SK-N-SH (cell line): Measurements from ENCODE around the gene CAPNS1.

ENCODE experiments used
- CHD2 ChIP-seq: fragments of 150-350 bp; IDR thresholded peaks from 2 replicates; pipeline ENCODE4 v1.6.1; 2018; ENCODE audit warnings: low read length; ENCODE audit not compliant: partially characterized antibody
- ELF1 ChIP-seq: IDR thresholded peaks from 2 replicates; pipeline ENCODE4 v1.4.0; 2012
- EP300 ChIP-seq, 2 experiments: IDR thresholded peaks; 2 replicates each; pipeline versions ENCODE4 v1.4.0 to v1.6.1; 2012; ENCODE audit warnings: borderline replicate concordance in 1 of 2, low read depth in 1 of 2, low read length in 1 of 2
- EZH2phosphoT487 ChIP-seq: fragments of 200-600 bp; sonication (generic); IDR thresholded peaks from 2 replicates; pipeline ENCODE4 v1.6.1; 2017; ENCODE audit warnings: low read depth, mixed run types, mild to moderate bottlenecking, antibody characterized with exemption, moderate library complexity, borderline replicate concordance
- JUND ChIP-seq: IDR thresholded peaks from 2 replicates; pipeline ENCODE4 v1.4.0; 2012
- MXI1 ChIP-seq: IDR thresholded peaks from 2 replicates; pipeline ENCODE4 v1.6.1; 2012; ENCODE audit warnings: mild to moderate bottlenecking, low read depth, low read length, improper control_type of control experiment
- POLR2AphosphoS5 ChIP-seq: IDR thresholded peaks from 2 replicates; pipeline ENCODE4 v1.6.1; 2012; ENCODE audit warnings: low read depth, low read length
- RAD21 ChIP-seq: IDR thresholded peaks from 2 replicates; pipeline ENCODE4 v1.6.1; 2012; ENCODE audit warnings: mild to moderate bottlenecking, low read length
- RFX5 ChIP-seq: IDR thresholded peaks from 2 replicates; pipeline ENCODE4 v1.6.1; 2012; ENCODE audit warnings: mild to moderate bottlenecking, improper control_type of control experiment, low read length
- TAF1 ChIP-seq: IDR thresholded peaks from 2 replicates; pipeline ENCODE4 v1.6.1; 2012; ENCODE audit warnings: low read depth, mild to moderate bottlenecking, low read length, moderate library complexity, borderline replicate concordance
- YY1 ChIP-seq: IDR thresholded peaks from 2 replicates; pipeline ENCODE4 v1.4.0; 2012; ENCODE audit warnings: low read depth, mild to moderate bottlenecking
- TF ChIP-seq, protein P1 (sequence below): fragments of 200-600 bp; sonication (generic); IDR thresholded peaks from 2 replicates; pipeline ENCODE4 v1.6.1; 2017; ENCODE audit warnings: antibody characterized with exemption, mild to moderate bottlenecking, moderate library complexity
- TF ChIP-seq, protein P2 (sequence below): fragments of 150-350 bp; IDR thresholded peaks from 2 replicates; pipeline ENCODE4 v1.6.1; 2017; ENCODE audit warnings: antibody characterized with exemption, low read length, low read depth, borderline replicate concordance
- TF ChIP-seq, protein P3 (sequence below): IDR thresholded peaks from 2 replicates; pipeline ENCODE4 v1.4.0; 2012; ENCODE audit warnings: low read depth

DNA sequence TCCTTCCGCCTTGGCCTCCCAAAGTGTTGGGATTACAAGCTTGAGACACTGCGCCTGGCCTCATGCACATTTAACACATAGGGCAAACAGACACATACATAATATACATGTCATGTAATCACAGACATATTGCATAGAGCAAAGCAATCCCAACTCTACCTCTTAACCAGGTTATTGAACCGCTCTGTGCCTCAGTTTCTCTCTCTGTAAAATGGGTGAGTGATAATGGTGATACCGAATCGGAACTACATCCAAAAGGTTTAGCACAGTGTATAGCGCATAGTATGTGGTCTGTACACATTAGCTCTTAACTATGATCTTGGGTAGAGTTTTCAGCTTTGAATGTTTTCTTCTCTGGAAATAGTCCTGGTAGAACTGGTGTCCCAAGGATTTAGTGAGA, 4.8 kb downstream of the CAPNS1 start:
- no peak for TF ChIP-seq CHD2
- TF ChIP-seq POLR2AphosphoS5: no peak
- TF ChIP-seq EP300 (IDR thresholded peaks at IDR 0.05; ENCODE audit: borderline replicate concordance in 1 of 2, low read depth in 1 of 2, low read length in 1 of 2): no peak
- no peak for TF ChIP-seq JUND
- TF ChIP-seq, protein P1, sequence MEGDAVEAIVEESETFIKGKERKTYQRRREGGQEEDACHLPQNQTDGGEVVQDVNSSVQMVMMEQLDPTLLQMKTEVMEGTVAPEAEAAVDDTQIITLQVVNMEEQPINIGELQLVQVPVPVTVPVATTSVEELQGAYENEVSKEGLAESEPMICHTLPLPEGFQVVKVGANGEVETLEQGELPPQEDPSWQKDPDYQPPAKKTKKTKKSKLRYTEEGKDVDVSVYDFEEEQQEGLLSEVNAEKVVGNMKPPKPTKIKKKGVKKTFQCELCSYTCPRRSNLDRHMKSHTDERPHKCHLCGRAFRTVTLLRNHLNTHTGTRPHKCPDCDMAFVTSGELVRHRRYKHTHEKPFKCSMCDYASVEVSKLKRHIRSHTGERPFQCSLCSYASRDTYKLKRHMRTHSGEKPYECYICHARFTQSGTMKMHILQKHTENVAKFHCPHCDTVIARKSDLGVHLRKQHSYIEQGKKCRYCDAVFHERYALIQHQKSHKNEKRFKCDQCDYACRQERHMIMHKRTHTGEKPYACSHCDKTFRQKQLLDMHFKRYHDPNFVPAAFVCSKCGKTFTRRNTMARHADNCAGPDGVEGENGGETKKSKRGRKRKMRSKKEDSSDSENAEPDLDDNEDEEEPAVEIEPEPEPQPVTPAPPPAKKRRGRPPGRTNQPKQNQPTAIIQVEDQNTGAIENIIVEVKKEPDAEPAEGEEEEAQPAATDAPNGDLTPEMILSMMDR: no peak
- no peak for TF ChIP-seq YY1
- TF ChIP-seq, protein P2, sequence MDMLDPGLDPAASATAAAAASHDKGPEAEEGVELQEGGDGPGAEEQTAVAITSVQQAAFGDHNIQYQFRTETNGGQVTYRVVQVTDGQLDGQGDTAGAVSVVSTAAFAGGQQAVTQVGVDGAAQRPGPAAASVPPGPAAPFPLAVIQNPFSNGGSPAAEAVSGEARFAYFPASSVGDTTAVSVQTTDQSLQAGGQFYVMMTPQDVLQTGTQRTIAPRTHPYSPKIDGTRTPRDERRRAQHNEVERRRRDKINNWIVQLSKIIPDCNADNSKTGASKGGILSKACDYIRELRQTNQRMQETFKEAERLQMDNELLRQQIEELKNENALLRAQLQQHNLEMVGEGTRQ: no peak
- TF ChIP-seq, protein P3, sequence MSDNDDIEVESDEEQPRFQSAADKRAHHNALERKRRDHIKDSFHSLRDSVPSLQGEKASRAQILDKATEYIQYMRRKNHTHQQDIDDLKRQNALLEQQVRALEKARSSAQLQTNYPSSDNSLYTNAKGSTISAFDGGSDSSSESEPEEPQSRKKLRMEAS: no peak
- TF ChIP-seq TAF1: no peak
- no peak for TF ChIP-seq ELF1
- TF ChIP-seq MXI1: no peak
- TF ChIP-seq RAD21: no peak
- no peak for TF ChIP-seq RFX5
- no peak for TF ChIP-seq EZH2phosphoT487
